GM13977 (cell line): ENCODE data around the gene SEC16A.
A peak's percentile ranks its signal among the peaks of the same experiment; 100 is the strongest.
"Not testable (repeated sequence)": the region's sequence is repeated elsewhere in the genome, so short reads cannot be mapped to it uniquely, and the experiment has no call there.

Experiments used
- DNase-seq: peaks from one replicate; pipeline ENCODE4 v3.0.0; 2012; ENCODE audit warnings: low spot score
- in situ Hi-C: fragments of 300-500 bp; cut with MboI; formaldehyde crosslinking; loops from one replicate; pipeline ENCODE4 v1.12.0; 2022; ENCODE audit warnings: low sequenced_read_pairs, low pct_unique_long_range_greater_than_20kb, mixed read lengths, inconsistent platforms; ENCODE audit not compliant: unreplicated experiment
- TF ChIP-seq, protein P1 (sequence below): IDR thresholded peaks from 2 replicates; pipeline ENCODE4 v1.5.1; 2012; ENCODE audit warnings: mild to moderate bottlenecking, control low read depth; ENCODE audit not compliant: insufficient read depth; ENCODE audit errors: extremely low read depth, missing control alignments

SEC16A gene

DNA sequence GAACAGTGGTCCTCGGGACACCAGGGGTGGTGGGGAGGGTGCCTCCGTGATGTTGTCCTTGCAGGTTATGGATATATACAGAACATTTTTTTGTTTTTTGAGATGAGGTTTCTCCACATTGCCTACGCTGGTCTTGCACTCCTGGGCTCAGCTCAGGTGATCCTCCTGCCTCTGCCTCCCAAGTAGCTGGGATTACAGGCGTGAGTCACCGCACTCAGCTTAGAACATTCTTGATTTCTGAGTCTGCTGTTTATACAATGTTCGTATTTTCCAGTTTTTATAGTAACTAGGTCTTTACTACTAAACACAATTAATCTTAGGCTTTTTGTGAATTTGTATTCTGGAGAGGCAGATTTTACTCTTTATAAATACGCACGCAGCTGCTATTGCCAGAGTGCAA lies 66.4 kb downstream of the SEC16A start:
- TF ChIP-seq, protein P1, sequence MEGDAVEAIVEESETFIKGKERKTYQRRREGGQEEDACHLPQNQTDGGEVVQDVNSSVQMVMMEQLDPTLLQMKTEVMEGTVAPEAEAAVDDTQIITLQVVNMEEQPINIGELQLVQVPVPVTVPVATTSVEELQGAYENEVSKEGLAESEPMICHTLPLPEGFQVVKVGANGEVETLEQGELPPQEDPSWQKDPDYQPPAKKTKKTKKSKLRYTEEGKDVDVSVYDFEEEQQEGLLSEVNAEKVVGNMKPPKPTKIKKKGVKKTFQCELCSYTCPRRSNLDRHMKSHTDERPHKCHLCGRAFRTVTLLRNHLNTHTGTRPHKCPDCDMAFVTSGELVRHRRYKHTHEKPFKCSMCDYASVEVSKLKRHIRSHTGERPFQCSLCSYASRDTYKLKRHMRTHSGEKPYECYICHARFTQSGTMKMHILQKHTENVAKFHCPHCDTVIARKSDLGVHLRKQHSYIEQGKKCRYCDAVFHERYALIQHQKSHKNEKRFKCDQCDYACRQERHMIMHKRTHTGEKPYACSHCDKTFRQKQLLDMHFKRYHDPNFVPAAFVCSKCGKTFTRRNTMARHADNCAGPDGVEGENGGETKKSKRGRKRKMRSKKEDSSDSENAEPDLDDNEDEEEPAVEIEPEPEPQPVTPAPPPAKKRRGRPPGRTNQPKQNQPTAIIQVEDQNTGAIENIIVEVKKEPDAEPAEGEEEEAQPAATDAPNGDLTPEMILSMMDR = no peak
- in situ Hi-C loops = no loop called here
- no peak for DNase-seq

DNA sequence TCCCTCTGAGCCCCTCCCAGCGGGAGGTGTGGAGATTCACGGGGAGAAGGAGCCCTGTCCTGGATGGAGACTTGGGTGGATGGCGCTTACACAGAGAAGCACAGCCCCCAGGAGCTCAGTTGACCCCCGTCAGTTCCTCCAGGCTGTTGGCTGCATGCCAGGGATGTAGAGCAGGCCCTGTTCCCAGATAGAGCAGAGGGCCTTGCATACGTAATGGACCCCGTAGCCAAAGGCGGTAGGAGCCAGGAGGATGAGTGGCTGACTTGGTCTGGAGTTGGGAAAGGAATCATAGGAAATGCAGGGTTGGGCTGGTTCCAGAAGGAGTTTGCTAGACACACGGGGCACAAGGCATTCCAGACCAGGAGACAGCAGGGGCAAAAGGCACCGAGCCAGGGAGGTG lies 69.9 kb downstream of the SEC16A start:
- TF ChIP-seq, protein P1 = no peak
- in situ Hi-C loops = no loop called here
- DNase-seq = no peak

DNA sequence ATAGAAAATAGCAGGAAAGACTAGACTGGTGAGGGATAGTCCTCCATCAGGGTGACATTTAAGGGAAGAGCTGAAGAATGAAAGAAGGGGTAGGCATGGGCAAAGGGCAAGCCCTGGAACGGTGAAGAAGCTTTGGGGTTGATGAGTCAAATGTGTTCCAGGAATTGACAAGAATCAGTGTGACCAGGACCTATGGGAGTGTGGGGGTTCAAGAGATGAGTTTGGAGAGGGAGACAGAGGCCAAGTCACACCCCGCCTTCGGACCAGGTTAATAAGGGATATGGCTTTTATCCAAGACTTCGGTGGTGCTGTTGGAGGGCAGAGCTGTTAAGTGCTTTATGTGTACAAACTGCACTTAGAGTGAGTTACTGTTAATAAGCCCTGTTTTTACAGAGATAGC lies 71.5 kb downstream of the SEC16A start:
- in situ Hi-C loops = no loop called here
- no peak for DNase-seq
- TF ChIP-seq, protein P1 = no peak

DNA sequence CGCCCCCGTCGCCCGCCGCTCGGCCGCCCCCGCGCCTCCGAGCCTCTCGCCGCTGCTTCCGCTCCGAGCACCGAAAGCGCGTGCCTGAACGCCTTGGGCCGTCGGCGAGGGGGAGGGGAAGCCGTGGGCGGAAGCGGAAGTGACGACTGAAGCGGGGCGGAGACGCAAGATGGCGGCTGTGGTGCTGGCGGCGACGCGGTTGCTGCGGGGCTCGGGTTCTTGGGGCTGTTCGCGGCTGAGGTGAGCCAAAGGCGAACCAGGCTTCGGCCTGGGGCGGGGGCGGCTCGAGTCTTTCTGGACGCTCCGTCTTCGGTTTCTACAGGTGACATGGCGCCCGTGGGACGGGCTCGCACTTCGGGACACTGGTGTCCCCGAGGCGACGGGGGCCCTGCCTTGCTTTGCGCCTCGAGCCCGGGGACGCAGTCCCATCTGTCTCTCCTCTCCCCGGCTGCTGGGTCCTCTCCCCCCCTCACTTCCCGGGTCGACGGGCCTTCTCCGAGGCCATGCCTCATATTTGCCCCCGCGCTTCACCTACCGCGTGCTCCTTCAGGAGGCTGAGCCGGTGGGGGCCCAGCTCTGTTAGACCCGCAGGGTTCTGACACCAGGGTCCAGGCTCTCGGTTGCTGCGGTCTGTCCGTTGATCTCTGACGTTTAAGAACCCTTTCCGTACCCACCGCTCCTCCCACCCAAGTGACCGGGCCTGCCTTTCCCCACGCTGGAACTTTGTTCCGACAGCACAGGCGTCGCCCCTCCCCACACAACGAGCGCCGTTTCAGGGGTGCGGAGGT lies 72.1 kb downstream of the SEC16A start, which contains the start of the genes ENTR1 and PMPCA:
Gene ENTR1, minus strand, starts transcription at position 115 of the 788 bp plus-strand sequence. CDS start 217 bp downstream, outside the sequence.
Gene PMPCA, plus strand, starts transcription at position 159 of the 788 bp plus-strand sequence. Its CDS starts 11 bp downstream, at position 170.
- in situ Hi-C loops = no loop called here
- TF ChIP-seq, protein P1 = no peak
- peak; percentile 99 for DNase-seq

DNA sequence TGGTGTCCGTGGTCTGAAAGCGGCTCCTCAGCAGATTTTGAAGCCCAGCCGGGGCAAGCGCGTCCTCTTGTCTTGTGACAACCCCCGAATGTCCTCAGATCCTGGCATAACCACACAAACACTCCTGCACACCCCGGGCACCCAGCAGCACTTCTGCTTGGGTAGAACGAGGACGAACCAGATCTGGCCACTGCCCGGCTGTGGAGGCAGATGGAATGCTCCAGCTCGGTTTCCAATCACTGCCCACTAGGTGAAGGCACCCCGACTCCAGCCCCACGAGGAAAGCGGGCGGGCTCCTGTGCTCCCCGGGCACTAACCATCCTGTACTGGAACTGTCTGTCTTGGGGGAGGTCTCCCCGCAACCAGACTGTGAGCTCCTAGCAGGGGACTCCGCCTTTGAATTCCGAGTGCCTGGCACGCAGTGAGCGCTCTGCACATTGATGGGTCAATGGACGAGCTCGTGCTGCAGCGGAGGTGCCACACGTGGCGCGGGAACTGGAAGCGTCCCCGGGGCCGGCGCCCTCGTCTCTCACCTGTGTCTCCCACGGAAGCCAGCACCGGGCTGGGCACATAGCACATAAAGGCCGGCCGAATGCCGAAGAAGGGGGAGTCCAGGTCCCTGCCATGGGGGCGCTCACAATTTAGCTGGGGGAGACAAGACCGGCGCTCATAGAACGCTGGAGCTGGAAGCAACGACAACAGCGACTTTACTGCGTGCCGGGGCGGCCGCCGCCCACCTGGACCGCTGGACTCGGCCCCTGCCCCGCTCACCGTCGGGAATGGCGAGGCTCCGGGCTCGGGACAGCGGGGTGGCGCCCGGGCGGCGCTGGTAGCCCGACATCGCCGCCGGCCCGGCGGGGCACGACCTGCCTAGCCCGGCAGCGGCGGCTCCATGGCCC lies 73.0 kb downstream of the SEC16A start:
- in situ Hi-C loops = no loop called here

DNA sequence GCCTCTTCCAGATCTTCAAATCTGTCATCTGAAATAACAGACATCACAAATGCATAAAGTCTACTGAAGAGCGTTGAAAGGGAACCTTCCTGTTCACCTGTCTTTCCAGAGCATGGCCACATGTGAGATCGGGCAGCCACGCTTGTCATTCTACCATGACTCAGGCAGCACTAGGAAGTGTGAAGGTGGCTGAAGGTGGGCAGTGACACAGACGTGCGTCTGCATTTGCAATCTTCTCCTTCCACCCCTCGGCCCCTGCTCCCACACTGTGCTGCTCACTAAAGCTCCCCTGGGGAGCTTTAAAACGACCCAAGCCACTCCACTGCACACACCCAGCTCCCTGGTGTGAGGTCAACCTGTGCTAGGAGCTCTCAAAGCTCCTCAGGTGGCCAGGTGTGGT lies 74.9 kb downstream of the SEC16A start:
- TF ChIP-seq, protein P1 = no peak
- in situ Hi-C loops = no loop called here
- DNase-seq = no peak

More for the DNA sequence above, 73.0 kb downstream of the SEC16A start:
- peak; percentile 67 for DNase-seq
- TF ChIP-seq, protein P1 = no peak

DNA sequence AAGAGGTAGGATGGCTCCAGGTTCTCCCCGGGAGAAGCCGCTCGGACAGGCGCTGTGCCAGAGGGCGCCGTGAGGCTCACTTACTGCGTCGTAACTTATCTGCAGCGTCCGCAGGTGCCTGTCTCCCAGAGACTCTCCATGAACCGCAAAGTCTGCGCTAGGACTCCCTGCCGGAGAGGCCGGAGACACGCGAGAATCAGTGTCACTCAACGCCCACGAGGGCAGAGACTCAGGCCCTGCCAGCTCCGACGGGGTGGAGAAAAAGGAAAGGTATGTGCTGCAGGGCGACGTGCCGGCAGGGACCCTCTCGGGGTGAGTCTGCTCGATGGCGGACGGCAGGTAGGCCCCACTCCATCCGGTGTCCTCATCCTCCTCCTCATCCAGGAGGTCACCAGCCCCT lies 75.8 kb downstream of the SEC16A start:
- in situ Hi-C loops, DNase-seq: not testable (repeated sequence)

DNA sequence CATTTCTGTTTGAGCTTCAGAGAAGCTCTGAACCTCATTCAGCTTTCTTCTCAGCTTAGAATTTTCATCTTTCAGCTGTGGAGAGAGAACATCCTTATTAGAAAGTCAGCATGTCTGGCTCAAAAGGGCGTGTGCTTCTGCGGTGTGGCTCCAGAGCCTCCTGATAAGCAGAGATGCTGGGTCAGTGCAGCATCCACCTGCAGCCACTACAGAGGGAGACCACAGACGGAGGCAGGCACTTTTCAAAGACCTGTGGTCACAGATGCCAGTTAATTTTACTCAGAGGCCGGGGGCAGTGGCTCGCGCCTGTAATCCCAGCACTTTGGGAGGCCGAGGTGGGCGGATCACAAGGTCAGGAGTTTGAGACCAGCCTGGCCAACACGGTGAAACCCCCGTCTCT lies 76.9 kb downstream of the SEC16A start:
- DNase-seq, in situ Hi-C loops: not testable (repeated sequence)
